Measurements from ENCODE around the gene RTP2.
"Not testable (repeated sequence)": the region's sequence is repeated elsewhere in the genome, so short reads cannot be mapped to it uniquely, and the experiment has no call there.

RTP2 gene

GRCh38 chr3:187709155-187709554, 6.8 kb upstream of the RTP2 start:
- DNase-seq: no peak

- no peak for DNase-seq
Observed at GRCh38 chr3:187708696-187709095, 6.3 kb upstream of the RTP2 start.

DNA sequence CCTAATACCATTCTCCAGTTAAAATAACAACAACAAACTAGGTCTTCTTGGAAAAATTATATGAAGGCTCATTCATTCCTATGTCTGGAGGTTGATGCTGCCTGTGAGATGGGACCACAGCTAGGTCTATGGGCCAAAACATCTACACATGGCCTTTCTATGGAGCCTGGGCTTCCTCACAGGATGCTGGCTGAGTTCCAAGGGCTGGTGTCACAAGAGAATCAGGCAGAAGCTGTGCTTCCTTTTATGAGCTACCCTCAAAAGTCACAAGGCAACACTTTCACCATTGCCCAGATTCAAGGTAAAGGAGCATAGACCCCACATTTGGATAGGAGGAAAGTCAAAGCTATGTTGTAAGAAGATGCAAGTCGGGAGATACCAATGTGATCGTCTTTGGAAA, 4.6 kb upstream of the RTP2 start:
- DNase-seq: no peak

- no peak for DNase-seq
Observed at GRCh38 chr3:187705164-187705563, 2.8 kb upstream of the RTP2 start.

DNA sequence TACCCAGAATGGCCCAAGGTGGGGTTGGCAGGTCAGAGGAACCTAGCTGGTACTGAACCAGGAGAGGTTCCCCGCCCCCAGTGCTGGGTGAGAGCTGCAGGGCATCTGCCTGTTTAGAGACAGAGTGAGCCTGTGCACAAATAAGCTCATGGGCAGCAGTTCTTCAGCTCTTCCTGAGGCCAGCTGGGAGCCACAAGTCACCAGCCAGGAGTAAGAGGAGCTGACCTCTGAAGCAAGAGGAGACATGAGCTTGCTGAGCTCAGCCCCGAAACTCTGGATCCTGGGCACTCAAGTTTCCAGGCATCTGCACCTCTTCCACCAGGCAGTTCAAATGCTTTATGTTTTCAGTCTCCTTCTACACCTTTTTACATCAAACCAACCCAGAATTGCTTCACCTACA, 2.1 kb downstream of the RTP2 start:
- no peak for DNase-seq

DNA sequence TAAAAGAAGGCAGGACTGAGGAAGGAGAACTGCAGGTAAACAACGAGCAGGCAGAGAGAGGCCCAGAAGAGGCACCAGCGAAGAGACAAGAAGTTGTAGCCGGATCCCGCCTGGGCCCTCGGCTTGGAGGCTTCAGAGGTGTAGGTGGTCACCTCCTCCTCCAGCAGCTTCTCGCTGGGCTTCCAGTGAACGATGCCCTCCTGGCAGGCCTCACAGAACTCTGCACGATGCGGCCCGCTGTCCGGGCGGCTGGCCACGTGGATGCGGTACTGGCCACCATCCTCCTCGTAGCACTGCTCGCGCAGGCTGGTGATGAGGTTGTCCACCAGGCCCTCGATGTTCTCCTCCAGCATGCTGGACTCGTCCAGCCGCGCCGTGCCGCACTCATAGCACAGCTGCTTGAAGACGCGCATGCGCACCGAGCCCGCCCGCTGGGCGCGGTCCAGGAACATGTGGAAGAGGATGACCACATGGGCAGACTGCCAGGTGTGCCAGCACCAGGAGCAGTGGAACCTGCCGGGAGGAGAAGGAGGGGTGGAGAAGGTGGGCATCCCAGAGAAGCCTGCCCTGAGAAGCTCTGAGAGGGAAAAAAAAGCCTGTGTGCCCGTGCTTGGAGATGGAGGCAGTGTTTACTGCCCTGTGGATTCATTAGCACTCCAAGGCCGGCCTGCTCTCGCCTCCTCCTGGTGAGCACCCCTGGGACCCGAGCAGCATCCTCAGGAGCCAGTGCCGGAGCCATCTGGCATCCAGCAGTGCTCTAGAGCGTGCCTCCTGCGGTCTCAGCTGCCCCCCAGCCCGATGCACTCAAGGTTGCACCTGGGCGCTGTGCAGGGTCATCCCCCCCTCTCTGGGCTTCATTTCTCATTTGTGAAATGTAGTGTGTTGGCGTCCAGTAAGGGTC, 3.6 kb downstream of the RTP2 start:
- no peak for DNase-seq

DNA sequence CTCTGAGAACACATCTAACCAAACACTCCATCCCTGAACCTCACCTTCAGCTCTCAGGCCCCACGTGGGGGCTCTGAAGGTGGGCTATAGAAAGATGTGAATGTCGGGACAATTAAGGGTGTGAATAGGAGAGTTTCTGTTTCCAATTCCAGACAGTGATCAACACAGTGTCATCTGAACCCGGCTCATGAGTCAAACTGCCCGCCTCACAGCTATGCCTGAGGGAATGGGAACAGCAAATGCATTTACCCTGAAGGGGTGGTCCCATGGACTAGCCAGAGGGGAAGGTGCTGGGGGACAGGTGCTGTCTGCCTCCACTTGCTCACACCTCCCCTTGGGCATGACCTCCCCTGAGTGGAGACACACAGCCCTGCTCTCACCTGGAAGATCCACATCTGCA, 6.3 kb downstream of the RTP2 start:
- no peak for DNase-seq

DNA sequence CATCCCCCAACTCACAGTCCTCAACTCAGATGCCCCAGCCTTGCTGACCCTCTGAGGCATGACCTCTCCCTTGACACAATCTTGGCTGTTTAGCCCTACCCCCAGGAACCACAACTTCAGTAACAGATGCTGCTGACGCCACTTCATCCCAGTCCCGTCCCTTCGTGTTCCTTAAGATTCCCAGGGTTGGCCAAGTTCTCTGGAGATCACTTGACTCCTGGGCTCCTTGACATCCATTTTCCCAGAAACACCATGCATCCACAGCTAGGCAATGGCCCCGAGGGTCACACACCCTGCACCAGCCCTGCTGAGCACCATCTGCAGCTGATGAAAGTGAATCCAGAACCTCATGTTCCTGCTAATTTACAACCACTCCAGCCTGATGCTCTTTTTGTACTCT, 6.9 kb downstream of the RTP2 start:
- DNase-seq: no peak

- no peak for DNase-seq
Observed at GRCh38 chr3:187694801-187695200, 7.6 kb downstream of the RTP2 start.

GRCh38 chr3:187693431-187693830, 8.9 kb downstream of the RTP2 start:
- DNase-seq: no peak

DNA sequence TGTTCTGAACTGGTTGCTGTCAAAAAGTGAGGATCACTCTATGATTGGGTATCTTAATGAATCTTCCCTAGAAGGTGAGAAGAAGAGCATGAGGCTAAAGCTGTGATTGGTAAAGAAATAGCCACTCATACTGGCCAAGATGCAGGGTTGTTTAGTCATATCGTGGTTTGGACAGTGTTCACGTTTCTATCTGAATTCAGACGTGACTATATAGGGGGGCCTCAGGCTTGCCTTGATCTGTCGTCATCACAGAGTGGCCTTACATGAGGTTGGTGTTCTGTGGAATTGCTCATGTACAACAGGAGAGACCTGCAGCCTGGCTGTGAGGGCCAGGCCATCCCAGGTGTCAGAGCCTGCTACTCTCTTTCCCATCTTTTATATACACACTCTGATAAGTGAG, 12.4 kb downstream of the RTP2 start:
- no peak for DNase-seq

DNA sequence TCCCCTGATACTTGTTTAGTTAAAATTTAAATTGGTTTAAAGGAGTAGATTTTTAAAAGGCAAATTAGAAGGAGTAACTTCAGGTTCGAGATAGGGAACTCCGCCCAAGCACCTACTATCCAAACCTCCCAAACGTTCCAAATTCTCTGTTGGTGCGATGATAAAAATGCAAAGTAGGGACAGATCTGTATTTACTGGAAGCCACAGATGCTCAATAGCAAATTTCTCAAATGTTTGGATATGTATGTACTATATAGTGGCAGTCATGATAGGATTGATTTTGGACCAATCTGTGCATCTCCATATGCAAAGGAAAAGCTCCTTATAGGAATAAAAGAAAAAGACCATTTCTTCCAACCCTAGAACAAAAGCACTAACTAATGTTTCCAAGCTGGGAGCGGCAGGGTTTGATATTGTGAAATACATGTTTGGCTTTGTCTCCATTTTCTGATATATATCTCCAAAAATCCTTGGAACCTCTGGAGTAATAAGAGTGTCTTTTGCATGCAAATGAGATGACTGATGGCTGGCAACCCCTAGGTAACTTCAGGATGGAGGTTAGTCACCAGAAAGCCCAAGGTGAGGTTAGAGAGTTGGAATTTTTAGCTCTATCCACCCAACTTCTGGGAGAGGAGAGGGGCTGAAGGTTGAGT, 15.6 kb downstream of the RTP2 start:
- DNase-seq: no peak

DNA sequence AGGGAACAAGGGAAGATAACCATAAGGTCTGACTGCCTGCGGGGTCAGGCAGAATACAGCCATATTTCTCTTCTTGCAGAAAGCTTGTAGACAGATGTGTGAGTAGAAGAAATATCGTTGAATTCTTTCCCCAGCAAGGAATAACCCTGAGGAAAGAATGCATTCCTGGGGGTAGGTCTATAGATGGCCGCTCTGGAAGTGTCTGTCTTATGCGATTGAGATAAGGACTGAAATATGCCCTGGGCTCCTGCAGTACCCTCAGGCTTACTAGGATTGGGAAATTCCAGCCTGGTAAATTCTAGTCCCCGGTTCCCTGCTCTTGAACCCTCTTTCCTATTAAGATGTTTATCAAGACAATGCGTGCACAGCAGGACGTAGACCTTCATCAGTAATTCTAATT, 16.4 kb downstream of the RTP2 start:
- DNase-seq: no peak

GRCh38 chr3:187684880-187685279, 17.5 kb downstream of the RTP2 start:
- no peak for DNase-seq

DNA sequence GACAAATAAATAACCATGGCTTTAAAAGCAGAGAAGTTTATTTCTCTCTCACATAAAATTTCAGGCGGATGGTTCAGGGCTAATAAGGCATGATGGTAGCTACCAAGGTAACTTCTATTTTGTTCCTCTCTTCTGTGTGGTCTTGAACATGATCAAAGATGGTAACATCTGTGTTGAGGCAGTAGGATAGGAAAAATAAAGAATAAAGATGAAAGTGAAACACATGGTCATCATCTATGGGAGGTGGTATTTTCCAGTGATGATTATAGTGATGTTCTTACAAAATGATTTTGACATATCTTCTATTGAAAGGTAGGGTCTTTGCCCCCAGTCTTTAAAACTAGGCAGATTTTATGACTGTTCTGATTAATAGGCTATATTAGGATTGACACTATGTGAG, 17.9 kb downstream of the RTP2 start:
- no peak for DNase-seq

GRCh38 chr3:187681756-187682155, 20.6 kb downstream of the RTP2 start:
- DNase-seq: not testable (repeated sequence)

DNA sequence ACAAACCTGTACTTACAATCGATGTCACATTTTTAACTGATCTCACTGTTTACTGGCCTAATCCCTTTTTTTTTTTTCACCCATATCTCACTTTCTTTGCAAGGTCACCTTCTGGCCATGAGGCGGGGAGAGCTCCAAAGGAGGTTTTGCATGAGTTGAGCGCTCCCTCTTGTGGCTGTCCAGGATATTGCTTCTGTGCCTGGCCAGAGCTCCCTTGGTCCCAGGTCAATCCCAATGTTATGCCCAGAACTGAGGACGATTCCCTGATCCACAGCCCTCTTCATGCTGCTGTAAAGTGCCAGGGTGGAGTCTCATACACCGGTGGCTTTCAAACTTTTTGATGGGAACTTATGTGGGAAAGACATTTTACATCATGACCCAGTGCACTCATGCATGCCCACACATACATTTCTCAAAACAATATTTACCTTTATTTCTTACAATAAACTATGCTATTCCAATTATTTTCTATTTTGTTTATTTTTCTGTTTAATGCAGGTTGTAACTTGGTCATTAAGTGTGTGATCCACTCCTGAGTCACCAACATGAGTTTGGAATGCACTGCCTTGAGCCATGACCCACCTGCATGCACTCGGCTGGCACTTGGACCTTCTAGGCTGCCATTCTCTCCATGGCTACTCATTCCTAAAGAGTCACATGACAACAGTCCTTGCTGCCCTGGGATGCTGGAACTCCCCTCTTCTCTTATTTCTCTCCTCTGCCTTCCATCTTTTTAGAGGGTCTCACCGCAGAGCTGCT, 22.5 kb downstream of the RTP2 start:
- peak; percentile 74 for DNase-seq

GRCh38 chr3:187678726-187679268, 23.6 kb downstream of the RTP2 start:
- DNase-seq: no peak

GRCh38 chr3:187677604-187678003, 24.8 kb downstream of the RTP2 start:
- DNase-seq: no peak

- no peak for DNase-seq
Observed at GRCh38 chr3:187673012-187673411, 29.3 kb downstream of the RTP2 start.

DNA sequence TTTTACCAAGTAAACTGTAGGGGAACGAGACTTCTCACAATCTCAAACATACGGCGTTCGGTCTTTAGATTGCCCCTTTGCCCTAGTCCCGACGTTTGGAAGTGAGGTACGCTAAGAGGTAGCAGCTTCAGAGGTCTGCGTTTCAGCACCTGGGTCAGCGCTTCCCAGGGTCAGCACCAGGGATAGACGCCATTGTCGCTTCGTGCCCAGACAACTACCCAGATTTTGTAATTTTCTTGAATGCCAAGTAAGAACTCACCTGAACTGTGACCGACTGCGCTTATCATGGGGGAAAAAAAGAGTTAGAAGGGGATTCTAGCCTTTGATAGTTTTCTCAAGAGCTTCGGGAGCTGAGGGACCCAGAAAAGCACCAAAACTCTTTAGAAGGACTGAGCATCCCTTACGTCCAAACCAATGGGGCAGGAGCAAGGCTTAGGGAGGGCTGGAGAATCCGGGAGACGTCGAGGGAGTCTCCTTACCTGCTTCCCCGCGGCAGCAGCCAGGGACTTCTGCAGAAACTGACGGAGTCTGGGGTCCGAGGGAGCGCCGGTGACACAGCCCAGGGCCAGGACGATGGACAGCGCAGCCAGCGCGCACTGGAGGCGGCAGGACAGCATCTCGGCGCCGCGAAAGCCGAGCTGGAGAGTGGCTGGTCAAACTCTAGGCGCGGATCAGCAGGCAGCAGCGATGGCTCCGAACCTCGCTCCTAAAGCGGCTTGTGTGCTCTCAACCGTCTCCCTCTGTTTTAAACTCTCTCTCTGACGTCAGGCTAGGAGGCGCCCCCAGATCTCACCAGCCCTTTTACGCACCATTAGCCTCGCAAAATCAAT, 32.5 kb downstream of the RTP2 start, which contains the start of gene SST:
SST (minus strand) TSS at position 720 of the 830 bp plus-strand sequence; CDS start at position 617, 103 bp downstream.
- DNase-seq: no peak

- no peak for DNase-seq
Observed at GRCh38 chr3:187667526-187667925, 34.8 kb downstream of the RTP2 start.

Measured in activated CD4-positive, CD25-positive, alpha-beta regulatory T cell treated with anti-CD3 and anti-CD28 coated beads, Interleukin-2, amount 50 U/mL, for 72 hours (primary cell).